Thyroid gland (tissue), 4 donors: ENCODE data around the gene ENPP3. TPM values are rescaled to one million over a fixed set of nuclear protein-coding genes. Genes with fewer than 3 reads are reported as not detected.

ENCODE experiments used
- DNase-seq, 2 donors: peaks; one replicate each; pipeline ENCODE4 v3.0.0-alpha.2; 2019
- H3K27ac ChIP-seq, 3 donors: fragments of 200-600 bp; sonication (generic); 1 replicate in 2 of 3; 2 replicates in 1 of 3; pipeline ENCODE4 v1.5.1; 2016 to 2019; ENCODE audit warnings: mild to moderate bottlenecking in 1 of 3, moderate library complexity in 1 of 3
- H3K27me3 ChIP-seq: fragments of 200-600 bp; sonication (generic); one replicate; pipeline ENCODE4 v1.5.1; 2019
- H3K36me3 ChIP-seq, 2 donors: fragments of 200-600 bp; sonication (generic); one replicate each; pipeline ENCODE4 v1.5.1; 2016 to 2019
- H3K4me1 ChIP-seq, 2 donors: fragments of 200-600 bp; sonication (generic); one replicate each; pipeline ENCODE4 v1.5.1; 2017 to 2019
- H3K4me3 ChIP-seq, 3 donors: fragments of 200-600 bp; sonication (generic); replicated peaks in 1 of 3; 1 replicate in 2 of 3; 2 replicates in 1 of 3; pipeline ENCODE4 v1.5.1; 2016; ENCODE audit warnings: mild to moderate bottlenecking in 1 of 3
- H3K9me3 ChIP-seq: fragments of 200-600 bp; sonication (generic); one replicate; pipeline ENCODE4 v1.5.1; 2017
- CTCF ChIP-seq, 6 experiments: fragments of 200-600 bp in 3 of 6; fragments of 450-650 bp in 3 of 6; sonication (generic) in 3 of 6; IDR thresholded peaks; one replicate each; pipeline ENCODE4 v1.5.1; 2016 to 2019; ENCODE audit warnings: antibody characterized with exemption in 6 of 6, mild to moderate bottlenecking in 2 of 6, inconsistent platforms in 1 of 6, moderate library complexity in 1 of 6
- POLR2A ChIP-seq, 2 donors: fragments of 450-650 bp; IDR thresholded peaks; one replicate each; pipeline ENCODE4 v1.6.1; 2017; ENCODE audit warnings: antibody characterized with exemption in 2 of 2, mild to moderate bottlenecking in 2 of 2, moderate library complexity in 1 of 2
- WGBS, 2 donors: methylation state at CpG; one replicate each; pipeline ENCODE4 v1.1.5; 2017; 5-methylcytosine and 5-hydroxymethylcytosine counted together
- intact Hi-C: fragments of 100-400 bp; cut with DNase I; formaldehyde crosslinking; loops from one replicate; pipeline ENCODE4 v1.15.1; 2023
- total RNA-seq, 4 donors: library from RNA; depleted of rRNA; stranded (reverse); fragments of >200 nt; gene quantifications; one replicate each; pipeline ENCODE4 v1.2.3, GENCODE V29; 2016

The ENPP3 gene
- total RNA-seq, 4 donors from 2014 or later: 0.29 to 2.1 (median 0.85) TPM

DNA sequence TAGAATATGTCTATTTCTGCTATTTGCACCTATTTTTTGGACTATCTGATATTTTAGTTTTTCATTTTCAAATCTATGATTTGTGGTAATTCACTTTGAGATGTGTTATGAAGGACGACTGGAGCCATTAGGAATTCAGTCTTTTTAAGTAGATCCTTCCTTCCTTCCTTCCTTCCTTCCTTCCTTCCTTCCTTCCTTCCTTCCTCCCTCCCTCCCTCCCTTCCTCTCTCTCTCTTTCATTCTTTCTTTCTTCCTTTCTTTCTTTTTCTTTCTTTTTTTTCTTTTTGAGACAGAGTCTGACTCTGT, 124.6 kb downstream of the ENPP3 start:
- Histone ChIP-seq H3K27me3 (no peaks in the 10 kb centered on the region), H3K4me1 (no peaks in the 10 kb centered on the region), H3K4me3 (no peak overlapping the region), H3K36me3 (no peaks in the 10 kb centered on the region), H3K9me3 (no peaks in the 10 kb centered on the region), H3K27ac (no peak overlapping the region)
- intact Hi-C loops: no loop called here
- DNase-seq: no peak
- 67 to 85% methylated on average over 1 of the region's 1 CpG for WGBS, 2 donors
- TF ChIP-seq CTCF (IDR thresholded peaks at IDR 0.05) (no peak), POLR2A (IDR thresholded peaks at IDR 0.05) (no peak)

GRCh38 chr6:131762984-131763383, 125.9 kb downstream of the ENPP3 start:
- intact Hi-C loops: no loop called here
- no peaks in the 10 kb centered on the region for H3K27me3 ChIP-seq
- WGBS, 2 donors: 94 to 97% methylated on average over 2 of the region's 2 CpGs
- no peaks in the 10 kb centered on the region for H3K36me3 ChIP-seq
- no peak overlapping the region for H3K4me3 ChIP-seq
- no peak for DNase-seq
- H3K4me1 ChIP-seq: no peaks in the 10 kb centered on the region
- H3K9me3 ChIP-seq: no peaks in the 10 kb centered on the region
- no peak overlapping the region for H3K27ac ChIP-seq
- TF ChIP-seq CTCF (IDR thresholded peaks at IDR 0.05) (no peak), POLR2A (IDR thresholded peaks at IDR 0.05) (no peak)

GRCh38 chr6:131763749-131764148, 126.6 kb downstream of the ENPP3 start:
- intact Hi-C loops: no loop called here
- Histone ChIP-seq H3K27ac (no peak overlapping the region), H3K4me1 (no peaks in the 10 kb centered on the region), H3K9me3 (no peaks in the 10 kb centered on the region), H3K36me3 (no peaks in the 10 kb centered on the region), H3K4me3 (no peak overlapping the region), H3K27me3 (no peaks in the 10 kb centered on the region)
- no peak for TF ChIP-seq POLR2A (IDR thresholded peaks at IDR 0.05)
- TF ChIP-seq CTCF (IDR thresholded peaks at IDR 0.05): no peak
- 48 to 96% methylated on average over 1 of the region's 1 CpG for WGBS, 2 donors
- no peak for DNase-seq

DNA sequence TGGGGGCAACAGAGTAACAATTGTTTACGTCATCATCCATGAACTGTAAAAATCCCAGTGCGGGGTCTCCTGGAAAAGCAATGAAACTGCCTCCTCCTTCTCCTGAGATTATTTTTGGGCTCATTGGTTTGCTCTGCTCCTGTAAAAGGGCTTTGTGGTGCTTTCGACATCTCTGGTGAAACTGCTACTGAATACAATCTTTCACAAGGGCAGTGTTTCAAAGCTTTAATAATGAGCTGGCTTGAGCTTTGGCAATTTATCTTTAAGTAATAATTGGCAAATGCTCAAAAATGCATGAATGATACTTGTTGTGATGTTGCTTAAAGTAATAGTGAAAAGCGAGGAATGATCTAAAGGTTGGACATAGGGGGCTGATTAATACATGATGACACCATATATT, 127.2 kb downstream of the ENPP3 start:
- Histone ChIP-seq H3K4me3 (no peak overlapping the region), H3K36me3 (no peaks in the 10 kb centered on the region), H3K9me3 (no peaks in the 10 kb centered on the region), H3K4me1 (no peaks in the 10 kb centered on the region), H3K27ac (no peak overlapping the region), H3K27me3 (no peaks in the 10 kb centered on the region)
- 89 to 91% methylated on average over 4 of the region's 4 CpGs for WGBS, 2 donors
- DNase-seq: no peak
- intact Hi-C loops: no loop called here
- no peak for TF ChIP-seq POLR2A (IDR thresholded peaks at IDR 0.05)

DNA sequence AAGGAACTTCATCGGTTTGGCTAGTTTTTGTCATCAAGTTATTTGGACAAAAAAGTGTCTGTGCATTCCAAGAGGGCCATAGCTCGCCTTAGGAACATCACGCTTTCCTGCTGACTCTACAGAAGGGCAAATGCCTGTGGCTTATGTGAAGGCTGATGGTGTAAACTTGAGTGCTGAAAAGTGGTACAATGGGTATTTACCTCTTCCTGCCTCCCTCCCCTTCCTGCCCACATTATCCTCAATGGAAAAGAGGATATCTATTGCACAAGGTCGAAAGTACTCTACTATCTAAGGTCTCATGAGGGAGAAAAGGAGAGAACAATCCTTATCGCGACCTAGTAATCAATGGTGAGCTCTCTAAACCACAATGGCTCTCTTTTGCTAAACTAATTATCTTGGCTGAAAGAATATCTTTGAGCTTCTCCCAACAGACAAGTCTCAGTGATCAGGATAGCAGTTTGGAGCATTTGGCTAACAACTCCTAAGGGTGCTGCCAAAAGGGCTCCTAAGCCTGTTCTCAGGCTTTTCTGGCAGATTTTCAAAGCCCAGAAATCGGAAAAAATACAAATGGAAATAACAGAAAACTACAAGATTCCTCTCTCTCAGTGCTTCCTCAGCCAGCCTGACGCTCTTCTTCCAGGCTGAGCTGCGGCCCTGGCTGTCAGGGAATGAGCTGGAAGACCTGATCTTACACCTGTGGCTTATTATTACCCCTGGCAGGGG, 128.1 kb downstream of the ENPP3 start:
- no peak overlapping the region for H3K4me3 ChIP-seq
- no peak overlapping the region for H3K27ac ChIP-seq
- WGBS, 2 donors: 65 to 69% methylated on average over 9 of the region's 9 CpGs
- intact Hi-C loops: no loop called here
- no peaks in the 10 kb centered on the region for H3K9me3 ChIP-seq
- no peaks in the 10 kb centered on the region for H3K36me3 ChIP-seq
- TF ChIP-seq CTCF (IDR thresholded peaks at IDR 0.05) (no peak), POLR2A (IDR thresholded peaks at IDR 0.05) (no peak)
- no peak for DNase-seq
- no peaks in the 10 kb centered on the region for H3K4me1 ChIP-seq
- no peaks in the 10 kb centered on the region for H3K27me3 ChIP-seq

- Histone ChIP-seq H3K36me3 (no peaks in the 10 kb centered on the region), H3K9me3 (no peaks in the 10 kb centered on the region), H3K4me1 (no peaks in the 10 kb centered on the region), H3K4me3 (no peak overlapping the region), H3K27me3 (no peaks in the 10 kb centered on the region), H3K27ac (no peak overlapping the region)
- TF ChIP-seq CTCF (IDR thresholded peaks at IDR 0.05) (no peak), POLR2A (IDR thresholded peaks at IDR 0.05) (no peak)
- no peak for DNase-seq
- WGBS, 2 donors: 80 to 91% methylated on average over 4 of the region's 4 CpGs
- intact Hi-C loops: no loop called here
Observed at GRCh38 chr6:131765804-131766135, 128.7 kb downstream of the ENPP3 start.
